Measurements from ENCODE around the gene TTC4.

DNA sequence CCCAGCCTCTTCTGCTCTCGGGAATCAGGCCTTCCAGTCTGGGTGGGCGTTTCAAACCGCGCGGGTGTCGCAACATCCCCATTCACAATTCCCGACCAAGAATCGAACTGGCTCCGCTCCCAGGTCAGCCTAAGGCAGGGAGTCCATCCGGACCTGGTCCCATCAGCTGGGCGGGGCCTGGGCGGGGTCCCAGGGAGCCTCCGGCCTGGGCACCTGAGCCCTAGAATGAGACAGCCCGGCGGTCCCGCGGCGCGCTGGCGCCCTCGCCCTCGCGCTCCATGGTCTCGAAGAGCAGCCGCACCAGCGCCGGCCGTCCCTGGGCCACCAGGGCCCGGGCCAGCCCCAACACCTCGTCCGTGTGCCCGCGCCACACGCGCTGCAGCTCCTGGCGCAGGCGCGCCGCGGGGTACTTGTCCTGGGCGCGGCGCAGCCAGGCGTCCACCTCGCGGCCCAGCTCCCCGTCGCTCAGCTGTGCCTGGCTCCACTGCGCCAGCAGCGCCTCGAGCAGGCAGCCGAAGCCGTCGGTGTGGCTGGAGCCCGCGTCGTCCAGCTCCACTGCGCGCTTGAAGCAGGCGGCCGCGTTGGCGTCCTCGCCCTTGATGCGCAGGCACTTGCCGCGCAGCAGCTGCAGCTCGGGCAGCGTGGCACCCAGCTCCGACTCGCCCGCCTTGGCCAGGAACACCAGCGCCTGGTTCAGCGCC lies 65.5 kb downstream of the TTC4 start:
- no peak for TF ChIP-seq GATA3 (IDR thresholded peaks at IDR 0.05; ENCODE audit: low read depth, low read length)
- TF ChIP-seq GATA2 (IDR thresholded peaks at IDR 0.05; ENCODE audit: low read depth, low read length): no peak
